GM12878 (cell line): ENCODE results near the gene GFAP. TPM values are rescaled to one million over a fixed set of nuclear protein-coding genes. Genes with fewer than 3 reads are reported as not detected.

Source experiments
- CBFB ChIP-seq: IDR thresholded peaks from 2 replicates; pipeline ENCODE4 v1.6.1; 2016; ENCODE audit warnings: antibody characterized with exemption, low read depth
- CBX3 ChIP-seq: fragments of 200-600 bp; sonication (generic); IDR thresholded peaks from 2 replicates; pipeline ENCODE4 v1.6.1; 2016; ENCODE audit warnings: low read depth, borderline replicate concordance
- CREB1 ChIP-seq: IDR thresholded peaks from 2 replicates; pipeline ENCODE4 v1.6.1; 2012; ENCODE audit warnings: low read depth, mild to moderate bottlenecking, inconsistent platforms
- DPF2 ChIP-seq: fragments of 450-650 bp; IDR thresholded peaks from 2 replicates; pipeline ENCODE4 v1.6.1; 2017; ENCODE audit warnings: mild to moderate bottlenecking
- EED ChIP-seq: sonication (generic); IDR thresholded peaks from 2 replicates; pipeline ENCODE4 v1.6.1; 2016; ENCODE audit warnings: antibody characterized with exemption, low read depth
- KLF5 ChIP-seq: fragments of 450-650 bp; IDR thresholded peaks from 2 replicates; pipeline ENCODE4 v1.6.1; 2014; ENCODE audit warnings: mild to moderate bottlenecking; ENCODE audit not compliant: partially characterized antibody
- MXI1 ChIP-seq: fragments of 150-350 bp; IDR thresholded peaks from 2 replicates; pipeline ENCODE4 v1.6.1; 2011; ENCODE audit warnings: low read depth, mild to moderate bottlenecking, inconsistent platforms, low read length, improper control_type of control experiment
- MYB ChIP-seq: fragments of 150-350 bp; IDR thresholded peaks from 2 replicates; pipeline ENCODE4 v1.6.1; 2014; ENCODE audit warnings: mild to moderate bottlenecking, low read depth, low read length, borderline replicate concordance
- NR2C1 ChIP-seq: fragments of 450-650 bp; IDR thresholded peaks from 2 replicates; pipeline ENCODE4 v1.6.1; 2017; ENCODE audit warnings: antibody characterized with exemption, mild to moderate bottlenecking, moderate library complexity
- PAX8 ChIP-seq: fragments of 450-650 bp; IDR thresholded peaks from 2 replicates; pipeline ENCODE4 v1.6.1; 2017; ENCODE audit warnings: mild to moderate bottlenecking, moderate library complexity
- RAD51 ChIP-seq: fragments of 450-650 bp; IDR thresholded peaks from 2 replicates; pipeline ENCODE4 v1.6.1; 2016; ENCODE audit warnings: moderate library complexity, mild to moderate bottlenecking, inconsistent platforms
- RBBP5 ChIP-seq: fragments of 200-600 bp; sonication (generic); conservative IDR thresholded peaks from 2 replicates; pipeline ENCODE4 v1.6.1; 2016
- SMARCA5 ChIP-seq: fragments of 450-650 bp; IDR thresholded peaks from 2 replicates; pipeline ENCODE4 v1.6.1; 2017; ENCODE audit warnings: mild to moderate bottlenecking
- STAT1 ChIP-seq: fragments of 450-650 bp; conservative IDR thresholded peaks from 2 replicates; pipeline ENCODE4 v1.6.1; 2014; ENCODE audit warnings: antibody characterized with exemption, mild to moderate bottlenecking
- STAT3 ChIP-seq: IDR thresholded peaks from 2 replicates; pipeline ENCODE4 v1.6.1; 2011; ENCODE audit warnings: low read depth, low read length, improper control_type of control experiment
- TAF1 ChIP-seq: IDR thresholded peaks from 2 replicates; pipeline ENCODE4 v1.6.1; 2011; ENCODE audit warnings: mild to moderate bottlenecking, low read depth, low read length, borderline replicate concordance
- TCF7 ChIP-seq: IDR thresholded peaks from 2 replicates; pipeline ENCODE4 v1.6.1; 2014; ENCODE audit warnings: antibody characterized with exemption, borderline replicate concordance
- YBX1 ChIP-seq: fragments of 450-650 bp; IDR thresholded peaks from 2 replicates; pipeline ENCODE4 v1.6.1; 2016; ENCODE audit warnings: antibody characterized with exemption
- ZNF207 ChIP-seq: fragments of 450-650 bp; IDR thresholded peaks from 2 replicates; pipeline ENCODE4 v1.6.1; 2014; ENCODE audit warnings: antibody characterized with exemption, mild to moderate bottlenecking, borderline replicate concordance
- ZNF622 ChIP-seq: fragments of 450-650 bp; IDR thresholded peaks from 2 replicates; pipeline ENCODE4 v1.6.1; 2017; ENCODE audit warnings: mild to moderate bottlenecking, inconsistent platforms
- ZSCAN29 ChIP-seq: fragments of 450-650 bp; IDR thresholded peaks from 2 replicates; pipeline ENCODE4 v1.6.1; 2017; ENCODE audit warnings: mild to moderate bottlenecking, moderate library complexity
- polyA plus RNA-seq, 11 experiments: library from polyadenylated mRNA; depleted of rRNA in 4 of 11; unstranded in 6 of 11; stranded (reverse) in 5 of 11; fragments of >200 nt; fragmentation: Nextera tagmentation in 4 of 11; fragmentation: Illumina TruSeq in 1 of 11; extraction: Ambion mirVana in 4 of 11; extraction: Trizol in 1 of 11; gene quantifications; 1 replicate in 1 of 11; 2 replicates in 10 of 11; pipeline versions ENCODE4 v1.2.1 to v1.2.3, GENCODE V29; 2011 to 2016; ENCODE audit warnings: inconsistent platforms in 2 of 11, missing spikeins in 2 of 11, low read depth in 1 of 11
- total RNA-seq, 4 experiments: library from RNA; depleted of rRNA in 3 of 4; stranded (reverse); fragments of >200 nt in 3 of 4; fragmentation: Illumina TruSeq in 1 of 4; extraction: Trizol in 1 of 4; gene quantifications; 2 replicates each; pipeline versions ENCODE4 v1.2.1 to v1.2.3, GENCODE V29; 2013 to 2021
- TF ChIP-seq, protein P1 (sequence below): fragments of 450-650 bp; formaldehyde crosslinking; IDR thresholded peaks from 2 replicates; pipeline ENCODE4 v1.4.0; 2022; ENCODE audit warnings: mild to moderate bottlenecking, moderate library complexity
- TF ChIP-seq, protein P2 (sequence below): IDR thresholded peaks from 2 replicates; pipeline ENCODE4 v1.6.1; 2012; ENCODE audit warnings: mild to moderate bottlenecking, low read depth, low read length
- TF ChIP-seq, protein P3 (sequence below): IDR thresholded peaks from 2 replicates; pipeline ENCODE4 v1.6.1; 2012; ENCODE audit warnings: low read depth, low read length, improper control_type of control experiment

The GFAP gene
- total and polyA plus RNA-seq, 10 of the 15 experiments (the other 5 are each of a cell fraction or from before 2014, with no cell fraction given), result 0.04 to 0.25 TPM; not detected in 8

DNA sequence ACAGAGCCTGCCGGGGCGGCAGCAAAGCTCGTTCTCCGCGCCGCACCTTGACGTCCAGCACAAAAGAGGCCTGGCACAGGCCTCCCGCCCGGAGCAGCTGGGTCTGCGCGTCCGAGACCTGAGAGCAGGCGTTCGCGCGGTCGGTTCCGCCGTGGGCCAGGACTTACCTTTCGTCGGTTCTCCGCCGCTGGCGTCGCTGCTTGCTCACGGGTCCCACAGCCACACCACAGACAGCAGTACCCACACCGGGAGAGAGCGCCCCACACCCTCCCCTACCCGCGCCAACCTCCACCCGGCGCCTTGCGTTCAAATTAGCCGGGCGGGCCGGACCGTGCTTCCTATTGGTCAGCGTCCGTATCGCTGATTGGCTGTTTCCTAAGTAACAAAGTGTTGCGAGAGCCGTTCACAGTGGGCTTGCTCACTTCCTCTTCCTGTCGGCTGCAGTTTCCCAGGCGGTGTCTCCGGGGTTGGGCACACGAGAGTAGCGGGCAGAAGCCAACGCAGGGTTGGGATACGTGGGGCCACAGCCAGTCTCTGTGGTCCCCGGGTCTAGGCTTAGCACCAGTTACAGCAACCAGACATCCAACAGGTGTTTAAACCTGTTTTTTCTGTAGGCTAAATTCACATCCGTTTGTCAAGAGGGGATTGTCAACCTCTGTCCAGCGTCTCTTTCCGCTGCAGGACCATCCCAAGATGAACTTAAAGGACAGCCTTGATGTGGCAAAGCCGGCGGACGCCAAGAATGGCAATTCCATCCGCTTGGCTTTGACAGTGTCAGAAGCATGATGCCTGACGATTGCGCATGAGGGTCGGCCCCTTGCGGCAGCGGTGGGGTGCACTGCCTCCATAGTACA lies 32.4 kb upstream of the GFAP start, which contains the start of gene KIF18B (continued):
- TF ChIP-seq, protein P1, sequence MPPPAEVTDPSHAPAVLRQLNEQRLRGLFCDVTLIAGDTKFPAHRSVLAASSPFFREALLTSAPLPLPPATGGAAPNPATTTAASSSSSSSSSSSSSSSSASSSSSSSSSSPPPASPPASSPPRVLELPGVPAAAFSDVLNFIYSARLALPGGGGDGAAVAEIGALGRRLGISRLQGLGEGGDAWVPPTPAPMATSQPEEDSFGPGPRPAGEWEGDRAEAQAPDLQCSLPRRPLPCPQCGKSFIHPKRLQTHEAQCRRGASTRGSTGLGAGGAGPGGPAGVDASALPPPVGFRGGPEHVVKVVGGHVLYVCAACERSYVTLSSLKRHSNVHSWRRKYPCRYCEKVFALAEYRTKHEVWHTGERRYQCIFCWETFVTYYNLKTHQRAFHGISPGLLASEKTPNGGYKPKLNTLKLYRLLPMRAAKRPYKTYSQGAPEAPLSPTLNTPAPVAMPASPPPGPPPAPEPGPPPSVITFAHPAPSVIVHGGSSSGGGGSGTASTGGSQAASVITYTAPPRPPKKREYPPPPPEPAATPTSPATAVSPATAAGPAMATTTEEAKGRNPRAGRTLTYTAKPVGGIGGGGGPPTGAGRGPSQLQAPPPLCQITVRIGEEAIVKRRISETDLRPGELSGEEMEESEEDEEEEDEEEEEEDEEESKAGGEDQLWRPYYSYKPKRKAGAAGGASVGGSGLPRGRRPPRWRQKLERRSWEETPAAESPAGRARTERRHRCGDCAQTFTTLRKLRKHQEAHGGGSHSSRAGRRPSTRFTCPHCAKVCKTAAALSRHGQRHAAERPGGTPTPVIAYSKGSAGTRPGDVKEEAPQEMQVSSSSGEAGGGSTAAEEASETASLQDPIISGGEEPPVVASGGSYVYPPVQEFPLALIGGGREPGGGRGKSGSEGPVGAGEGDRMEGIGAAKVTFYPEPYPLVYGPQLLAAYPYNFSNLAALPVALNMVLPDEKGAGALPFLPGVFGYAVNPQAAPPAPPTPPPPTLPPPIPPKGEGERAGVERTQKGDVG, result no peak
- TF ChIP-seq CBFB (0 out of 2 replicates have a peak, but pooled peaks have one; percentile 72), DPF2 (0 out of 2 replicates have a peak, but pooled peaks have one; percentile 21), MYB (no peak), ZNF622 (no peak), ZNF207 (no peak), STAT3 (no peak), RBBP5 (no peak), TCF7 (no peak), MXI1 (peak; percentile 96), PAX8 (no peak), YBX1 (no peak), SMARCA5 (no peak), ZSCAN29 (no peak), EED (peak; percentile 40; the same call in 1 of the 2 replicates), KLF5 (peak; percentile 71), CBX3 (no peak), NR2C1 (no peak), RAD51 (no peak), STAT1 (0 out of 2 replicates have a peak, but pooled peaks have one; percentile 24), TAF1 (peak; percentile 85), CREB1 (peak; percentile 78)
- TF ChIP-seq, protein P2, sequence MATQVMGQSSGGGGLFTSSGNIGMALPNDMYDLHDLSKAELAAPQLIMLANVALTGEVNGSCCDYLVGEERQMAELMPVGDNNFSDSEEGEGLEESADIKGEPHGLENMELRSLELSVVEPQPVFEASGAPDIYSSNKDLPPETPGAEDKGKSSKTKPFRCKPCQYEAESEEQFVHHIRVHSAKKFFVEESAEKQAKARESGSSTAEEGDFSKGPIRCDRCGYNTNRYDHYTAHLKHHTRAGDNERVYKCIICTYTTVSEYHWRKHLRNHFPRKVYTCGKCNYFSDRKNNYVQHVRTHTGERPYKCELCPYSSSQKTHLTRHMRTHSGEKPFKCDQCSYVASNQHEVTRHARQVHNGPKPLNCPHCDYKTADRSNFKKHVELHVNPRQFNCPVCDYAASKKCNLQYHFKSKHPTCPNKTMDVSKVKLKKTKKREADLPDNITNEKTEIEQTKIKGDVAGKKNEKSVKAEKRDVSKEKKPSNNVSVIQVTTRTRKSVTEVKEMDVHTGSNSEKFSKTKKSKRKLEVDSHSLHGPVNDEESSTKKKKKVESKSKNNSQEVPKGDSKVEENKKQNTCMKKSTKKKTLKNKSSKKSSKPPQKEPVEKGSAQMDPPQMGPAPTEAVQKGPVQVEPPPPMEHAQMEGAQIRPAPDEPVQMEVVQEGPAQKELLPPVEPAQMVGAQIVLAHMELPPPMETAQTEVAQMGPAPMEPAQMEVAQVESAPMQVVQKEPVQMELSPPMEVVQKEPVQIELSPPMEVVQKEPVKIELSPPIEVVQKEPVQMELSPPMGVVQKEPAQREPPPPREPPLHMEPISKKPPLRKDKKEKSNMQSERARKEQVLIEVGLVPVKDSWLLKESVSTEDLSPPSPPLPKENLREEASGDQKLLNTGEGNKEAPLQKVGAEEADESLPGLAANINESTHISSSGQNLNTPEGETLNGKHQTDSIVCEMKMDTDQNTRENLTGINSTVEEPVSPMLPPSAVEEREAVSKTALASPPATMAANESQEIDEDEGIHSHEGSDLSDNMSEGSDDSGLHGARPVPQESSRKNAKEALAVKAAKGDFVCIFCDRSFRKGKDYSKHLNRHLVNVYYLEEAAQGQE, result peak; percentile 42; the same call in 1 of the 2 replicates
- TF ChIP-seq, protein P3, sequence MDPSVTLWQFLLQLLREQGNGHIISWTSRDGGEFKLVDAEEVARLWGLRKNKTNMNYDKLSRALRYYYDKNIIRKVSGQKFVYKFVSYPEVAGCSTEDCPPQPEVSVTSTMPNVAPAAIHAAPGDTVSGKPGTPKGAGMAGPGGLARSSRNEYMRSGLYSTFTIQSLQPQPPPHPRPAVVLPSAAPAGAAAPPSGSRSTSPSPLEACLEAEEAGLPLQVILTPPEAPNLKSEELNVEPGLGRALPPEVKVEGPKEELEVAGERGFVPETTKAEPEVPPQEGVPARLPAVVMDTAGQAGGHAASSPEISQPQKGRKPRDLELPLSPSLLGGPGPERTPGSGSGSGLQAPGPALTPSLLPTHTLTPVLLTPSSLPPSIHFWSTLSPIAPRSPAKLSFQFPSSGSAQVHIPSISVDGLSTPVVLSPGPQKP, result peak; percentile 65; the same call in 1 of the 2 replicates
